Measurements from ENCODE around the gene ENGASE. TPM values are rescaled to one million over a fixed set of nuclear protein-coding genes. Genes with fewer than 3 reads are reported as not detected.

Gene ENGASE
- total RNA-seq, 1 experiment from 2014 or later: 50.0 TPM

DNA sequence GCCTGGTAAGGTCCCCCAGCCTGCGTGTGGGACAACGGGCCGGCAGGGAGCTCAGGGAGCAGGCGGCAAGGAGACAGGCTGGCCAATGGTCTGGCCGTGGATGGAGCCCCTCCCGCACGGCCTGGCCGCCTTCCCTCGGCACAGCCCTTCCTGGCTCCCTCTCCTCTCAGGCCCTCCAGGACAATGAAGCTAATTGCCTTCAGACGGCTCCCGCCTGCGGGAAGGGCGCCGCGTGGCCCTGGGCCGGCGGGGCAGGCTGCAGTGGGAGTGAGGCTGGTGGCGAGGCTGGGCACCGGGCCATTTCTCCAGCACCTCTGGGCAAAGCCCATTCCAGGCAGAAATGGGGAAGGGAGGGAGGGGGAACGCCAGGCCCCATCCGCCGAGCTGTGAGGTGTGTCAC, 50.9 kb downstream of the ENGASE start:
- peaks cover 22% of the 10 kb centered on the region for H3K27me3 Mint-ChIP-seq (ENCODE audit: insufficient read depth, unreplicated experiment)
- TF ChIP-seq, protein P1, sequence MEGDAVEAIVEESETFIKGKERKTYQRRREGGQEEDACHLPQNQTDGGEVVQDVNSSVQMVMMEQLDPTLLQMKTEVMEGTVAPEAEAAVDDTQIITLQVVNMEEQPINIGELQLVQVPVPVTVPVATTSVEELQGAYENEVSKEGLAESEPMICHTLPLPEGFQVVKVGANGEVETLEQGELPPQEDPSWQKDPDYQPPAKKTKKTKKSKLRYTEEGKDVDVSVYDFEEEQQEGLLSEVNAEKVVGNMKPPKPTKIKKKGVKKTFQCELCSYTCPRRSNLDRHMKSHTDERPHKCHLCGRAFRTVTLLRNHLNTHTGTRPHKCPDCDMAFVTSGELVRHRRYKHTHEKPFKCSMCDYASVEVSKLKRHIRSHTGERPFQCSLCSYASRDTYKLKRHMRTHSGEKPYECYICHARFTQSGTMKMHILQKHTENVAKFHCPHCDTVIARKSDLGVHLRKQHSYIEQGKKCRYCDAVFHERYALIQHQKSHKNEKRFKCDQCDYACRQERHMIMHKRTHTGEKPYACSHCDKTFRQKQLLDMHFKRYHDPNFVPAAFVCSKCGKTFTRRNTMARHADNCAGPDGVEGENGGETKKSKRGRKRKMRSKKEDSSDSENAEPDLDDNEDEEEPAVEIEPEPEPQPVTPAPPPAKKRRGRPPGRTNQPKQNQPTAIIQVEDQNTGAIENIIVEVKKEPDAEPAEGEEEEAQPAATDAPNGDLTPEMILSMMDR (IDR thresholded peaks at IDR 0.05; ENCODE audit: insufficient read depth in 1 of 2, low read depth in 1 of 2, low read length in 1 of 2, severe bottlenecking in 1 of 2, unreplicated experiment in 1 of 2): no peak
- no peak overlapping the region for H3K4me3 Mint-ChIP-seq (ENCODE audit: unreplicated experiment)
- H3K36me3 Mint-ChIP-seq (ENCODE audit: insufficient read depth, unreplicated experiment): no peaks in the 10 kb centered on the region
- intact Hi-C loops (cut with micrococcal nuclease; ENCODE audit: unreplicated experiment): no loop called here
- H3K27me3 ChIP-seq (replicated peaks; ENCODE audit: control insufficient read depth, insufficient read depth, low read length): peaks cover 10% of the 10 kb centered on the region
- BruUV-seq (replicated peaks): no TSS peak
- 0 out of 2 replicates have a peak, but pooled peaks cover 4% of the 10 kb centered on the region for H3K9me3 ChIP-seq
- no peaks in the 10 kb centered on the region for H3K9me3 Mint-ChIP-seq (ENCODE audit: unreplicated experiment)
- POLR2A ChIA-PET: no interaction called here
- CTCF ChIA-PET: interaction anchor here (0.7 to 1.4 kb wide), 2 partner anchors 38 to 374 kb away, joined by 4 read pairs; no protein-coding TSS in a partner anchor
- no peak overlapping the region for H3K4me3 ChIP-seq (ENCODE audit: low read depth, low read length)
- H3K4me1 ChIP-seq: no peaks in the 10 kb centered on the region
- no peak overlapping the region for H3K27ac Mint-ChIP-seq (ENCODE audit: unreplicated experiment)
- H3K4me1 Mint-ChIP-seq (ENCODE audit: low read depth, unreplicated experiment): no peaks in the 10 kb centered on the region
- no peaks in the 10 kb centered on the region for H3K36me3 ChIP-seq (ENCODE audit: control insufficient read depth, insufficient read depth, low read length)
- no peak for DNase-seq

DNA sequence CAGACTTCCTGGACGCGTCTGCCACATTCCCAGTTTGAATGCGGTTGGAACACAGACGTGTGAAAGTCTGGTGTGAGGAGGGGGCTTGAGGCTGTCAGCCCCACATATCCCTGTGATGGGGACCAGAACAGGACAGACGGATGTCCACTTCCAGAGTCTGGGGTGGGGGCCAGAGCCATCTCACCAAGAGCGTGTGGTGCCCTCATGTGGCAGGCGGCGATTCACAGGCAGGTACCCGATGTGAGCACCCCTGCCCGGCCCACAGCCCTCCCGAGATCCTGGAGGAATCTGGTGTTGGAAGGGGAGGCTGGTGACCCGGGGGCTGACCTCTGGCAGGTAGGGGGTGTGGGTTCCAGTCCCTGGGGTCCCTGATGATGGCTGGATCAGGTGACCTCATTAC, 51.5 kb downstream of the ENGASE start:
- Mint-ChIP-seq H3K4me1 (ENCODE audit: low read depth, unreplicated experiment) (no peaks in the 10 kb centered on the region), H3K4me3 (ENCODE audit: unreplicated experiment) (no peak overlapping the region), H3K36me3 (ENCODE audit: insufficient read depth, unreplicated experiment) (no peaks in the 10 kb centered on the region), H3K27ac (ENCODE audit: unreplicated experiment) (no peak overlapping the region), H3K27me3 (ENCODE audit: insufficient read depth, unreplicated experiment) (peaks cover 27% of the 10 kb centered on the region), H3K9me3 (ENCODE audit: unreplicated experiment) (no peaks in the 10 kb centered on the region)
- CTCF ChIA-PET: interaction anchor here (1.4 kb wide), 1 partner anchor 38 kb away, joined by 4 read pairs; no protein-coding TSS in a partner anchor
- POLR2A ChIA-PET: no interaction called here
- no TSS peak for BruUV-seq (replicated peaks)
- Histone ChIP-seq H3K9me3 (0 out of 2 replicates have a peak, but pooled peaks cover 4% of the 10 kb centered on the region), H3K27me3 (replicated peaks; ENCODE audit: control insufficient read depth, insufficient read depth, low read length) (peaks cover 10% of the 10 kb centered on the region), H3K4me3 (ENCODE audit: low read depth, low read length) (no peak overlapping the region), H3K36me3 (ENCODE audit: control insufficient read depth, insufficient read depth, low read length) (no peaks in the 10 kb centered on the region), H3K4me1 (no peaks in the 10 kb centered on the region)
- TF ChIP-seq, protein P1 (IDR thresholded peaks at IDR 0.05; ENCODE audit: insufficient read depth in 1 of 2, low read depth in 1 of 2, low read length in 1 of 2, severe bottlenecking in 1 of 2, unreplicated experiment in 1 of 2): peak in 1 of 2 experiments; percentile 49
- peak in 1 of 2 experiments; percentile 41 for DNase-seq
- intact Hi-C loops (cut with micrococcal nuclease; ENCODE audit: unreplicated experiment): no loop called here

DNA sequence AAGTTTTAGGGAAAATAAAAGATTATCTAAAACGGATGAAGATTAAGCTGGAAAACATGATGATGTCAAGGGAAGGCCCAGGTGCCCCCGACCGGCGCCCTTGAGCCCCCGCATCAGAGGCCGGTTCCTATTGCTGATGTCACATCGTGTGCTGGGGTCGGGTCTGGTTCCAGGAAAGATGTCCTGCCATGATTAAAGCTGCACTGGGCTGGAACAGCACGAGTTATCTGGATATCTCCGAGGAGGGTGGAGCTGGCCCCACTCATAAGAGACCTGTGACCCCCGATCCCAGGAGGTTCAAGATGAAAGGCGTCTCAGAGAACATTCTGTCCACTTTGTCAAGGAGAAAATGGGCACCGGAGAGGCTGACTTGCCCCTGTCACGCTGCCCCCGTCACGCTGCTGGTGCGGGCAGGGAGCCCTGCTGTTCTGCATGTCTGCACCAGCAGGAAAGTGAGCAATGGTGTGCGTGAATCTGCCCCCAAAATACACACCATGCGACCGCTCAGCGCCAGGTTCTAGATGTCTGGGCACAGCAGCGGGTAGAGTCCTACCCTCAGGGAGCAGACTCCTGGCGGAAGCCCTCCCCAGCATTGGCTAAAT, 53.0 kb downstream of the ENGASE start:
- CTCF ChIA-PET: no interaction called here
- H3K9me3 ChIP-seq: 0 out of 2 replicates have a peak, but pooled peaks cover 4% of the 10 kb centered on the region
- no peaks in the 10 kb centered on the region for H3K36me3 Mint-ChIP-seq (ENCODE audit: insufficient read depth, unreplicated experiment)
- no peaks in the 10 kb centered on the region for H3K4me1 ChIP-seq
- no peak overlapping the region for H3K4me3 Mint-ChIP-seq (ENCODE audit: unreplicated experiment)
- no TSS peak for BruUV-seq (replicated peaks)
- POLR2A ChIA-PET: no interaction called here
- TF ChIP-seq, protein P1 (IDR thresholded peaks at IDR 0.05; ENCODE audit: insufficient read depth in 1 of 2, low read depth in 1 of 2, low read length in 1 of 2, severe bottlenecking in 1 of 2, unreplicated experiment in 1 of 2): no peak
- peaks cover 35% of the 10 kb centered on the region for H3K27me3 Mint-ChIP-seq (ENCODE audit: insufficient read depth, unreplicated experiment)
- peaks cover 10% of the 10 kb centered on the region for H3K27me3 ChIP-seq (replicated peaks; ENCODE audit: control insufficient read depth, insufficient read depth, low read length)
- intact Hi-C loops (cut with micrococcal nuclease; ENCODE audit: unreplicated experiment): no loop called here
- no peak for DNase-seq
- no peak overlapping the region for H3K4me3 ChIP-seq (ENCODE audit: low read depth, low read length)
- no peaks in the 10 kb centered on the region for H3K36me3 ChIP-seq (ENCODE audit: control insufficient read depth, insufficient read depth, low read length)
- H3K27ac Mint-ChIP-seq (ENCODE audit: unreplicated experiment): no peak overlapping the region
- no peaks in the 10 kb centered on the region for H3K9me3 Mint-ChIP-seq (ENCODE audit: unreplicated experiment)
- no peaks in the 10 kb centered on the region for H3K4me1 Mint-ChIP-seq (ENCODE audit: low read depth, unreplicated experiment)
